HG02642 (cell line): ENCODE measurements around the gene SNX33.
"Not testable (repeated sequence)": the region's sequence is repeated elsewhere in the genome, so short reads cannot be mapped to it uniquely, and the experiment has no call there.

Experiments used
- ATAC-seq: cut with Tn5 transposase; IDR thresholded peaks from one replicate; pipeline ENCODE4 v1.9.1; 2021; ENCODE audit warnings: mild to moderate bottlenecking; ENCODE audit not compliant: unreplicated experiment, poor library complexity

The SNX33 gene

GRCh38 chr15:75661100-75661755 lies 13.5 kb downstream of the SNX33 start:
- no peak for ATAC-seq

DNA sequence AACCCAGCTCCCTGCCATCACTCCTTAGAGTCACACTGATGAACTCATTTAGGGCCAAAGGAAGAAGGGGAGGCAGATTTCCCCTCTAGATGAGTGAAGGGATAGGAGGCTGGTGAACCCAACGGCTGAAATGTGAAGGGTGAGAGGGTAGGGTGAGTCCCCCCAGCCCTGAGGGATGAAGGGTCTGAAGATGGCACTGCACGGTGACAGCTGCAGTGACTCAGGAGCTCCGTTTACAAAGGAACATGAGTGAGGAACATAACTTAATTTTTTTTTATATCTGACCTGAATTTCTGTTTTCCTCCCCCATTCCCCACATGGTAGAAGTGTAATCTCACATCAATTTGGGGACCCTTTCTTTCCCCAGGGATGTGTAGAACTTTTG lies 14.0 kb downstream of the SNX33 start:
- ATAC-seq, result no peak

DNA sequence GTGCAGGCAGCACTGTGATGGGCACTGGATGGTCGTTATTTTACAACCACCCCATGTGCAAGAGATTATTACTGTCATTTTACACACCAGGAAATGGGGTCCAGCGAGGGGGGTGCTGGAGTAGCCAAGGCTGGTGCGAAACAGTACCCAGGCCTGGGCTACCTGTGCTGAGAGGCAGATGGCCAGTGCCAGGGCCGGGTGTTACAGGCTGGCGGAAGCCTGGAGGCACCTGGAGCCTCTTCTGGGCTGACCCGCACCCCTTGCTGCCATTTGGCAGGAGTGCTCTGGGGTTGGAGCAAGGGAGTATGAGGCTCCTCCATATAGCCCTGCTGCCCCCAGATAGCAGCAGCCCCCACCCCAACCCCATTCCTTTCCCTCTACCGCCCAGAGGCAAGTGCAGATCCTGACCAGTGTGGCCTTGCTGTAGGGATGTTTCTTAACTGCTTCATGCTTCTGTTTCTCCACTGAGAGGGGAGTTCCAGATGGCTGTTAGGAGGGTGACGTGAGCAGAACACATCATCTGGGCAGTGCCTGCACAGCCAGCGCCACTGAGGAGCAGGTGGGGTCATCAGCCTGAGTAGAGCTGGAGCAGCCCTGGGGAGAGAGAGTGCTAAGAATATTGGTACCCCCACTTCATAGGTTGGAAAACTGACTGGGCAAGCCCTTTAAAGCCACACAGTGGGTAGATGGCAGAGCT lies 15.3 kb downstream of the SNX33 start:
- no peak for ATAC-seq

DNA sequence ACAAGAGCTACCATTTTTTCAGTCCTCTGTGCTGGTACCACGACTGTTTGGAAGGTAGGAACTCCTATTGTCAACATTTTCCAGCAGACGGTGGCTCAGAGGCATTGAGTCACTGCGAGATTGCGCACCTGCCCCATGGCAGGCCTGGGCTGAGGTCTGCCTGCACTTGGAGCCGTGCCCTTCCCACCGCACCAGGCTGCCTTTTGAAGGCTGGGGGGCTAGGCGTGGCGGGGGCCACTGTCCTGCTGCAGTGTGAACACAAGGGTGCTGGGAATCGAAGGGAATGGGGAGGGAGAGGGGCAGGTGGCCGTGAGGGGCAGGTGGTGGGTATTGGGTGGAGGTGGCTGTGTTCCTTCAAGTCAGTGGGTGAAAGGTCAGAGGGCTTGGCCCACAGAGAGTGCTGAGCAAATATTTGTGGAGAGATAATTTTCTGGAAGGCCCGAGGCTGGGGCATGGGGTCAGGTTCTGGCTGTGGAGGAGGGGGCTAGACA lies 16.3 kb downstream of the SNX33 start:
- no peak for ATAC-seq

- no peak for ATAC-seq
Measured at GRCh38 chr15:75666823-75667501, 19.2 kb downstream of the SNX33 start.

DNA sequence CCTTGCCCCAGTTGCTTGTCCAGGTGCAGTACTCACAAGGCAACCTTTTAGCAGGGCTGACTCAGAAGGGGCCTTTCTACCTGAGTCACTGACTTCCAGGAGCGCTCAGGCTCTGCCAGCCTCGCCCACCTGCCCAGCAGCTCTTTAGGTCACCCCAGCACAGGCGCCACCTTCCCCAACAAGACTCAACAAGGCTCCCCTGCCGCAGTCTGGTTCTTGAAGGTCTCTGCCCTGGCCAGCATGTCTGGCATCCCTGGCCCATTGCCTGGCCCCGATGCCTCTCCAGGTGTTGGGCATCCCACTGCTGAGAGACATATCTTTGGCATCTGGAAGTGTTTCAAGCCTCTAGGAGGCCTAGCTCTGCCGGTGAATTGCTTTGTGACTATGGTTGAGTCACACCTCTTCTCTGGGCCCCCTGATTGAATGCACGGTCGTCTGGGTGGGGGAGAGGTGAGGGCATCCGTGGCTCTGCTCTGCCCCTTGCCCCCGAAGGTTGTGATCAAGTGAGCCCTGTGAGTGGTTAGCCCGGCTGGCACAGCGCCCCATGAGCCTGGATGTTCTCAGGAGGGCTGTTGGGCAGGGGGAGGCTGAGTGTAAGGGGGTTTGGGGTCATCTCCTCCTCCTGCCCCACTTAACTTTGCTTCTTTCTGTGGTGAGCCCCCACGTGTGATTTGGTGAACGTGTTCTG lies 21.6 kb downstream of the SNX33 start:
- ATAC-seq, result no peak

DNA sequence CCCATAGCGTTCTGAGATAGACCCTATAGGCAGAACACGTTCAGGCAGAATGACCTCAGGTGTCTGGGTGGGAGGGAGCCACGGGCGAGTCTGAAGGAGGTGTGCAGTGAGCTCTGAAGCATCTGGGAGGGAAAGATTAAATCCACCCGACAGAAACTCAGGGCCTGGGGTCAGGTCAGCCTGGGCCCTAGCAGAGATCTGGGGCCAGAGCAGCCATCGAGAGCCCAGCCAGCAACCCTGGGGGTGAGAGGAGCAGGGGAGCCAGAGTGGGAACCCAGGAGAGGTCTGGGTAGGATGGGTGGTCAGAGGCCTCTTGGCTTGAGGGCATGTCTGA lies 22.1 kb downstream of the SNX33 start:
- ATAC-seq, result no peak

DNA sequence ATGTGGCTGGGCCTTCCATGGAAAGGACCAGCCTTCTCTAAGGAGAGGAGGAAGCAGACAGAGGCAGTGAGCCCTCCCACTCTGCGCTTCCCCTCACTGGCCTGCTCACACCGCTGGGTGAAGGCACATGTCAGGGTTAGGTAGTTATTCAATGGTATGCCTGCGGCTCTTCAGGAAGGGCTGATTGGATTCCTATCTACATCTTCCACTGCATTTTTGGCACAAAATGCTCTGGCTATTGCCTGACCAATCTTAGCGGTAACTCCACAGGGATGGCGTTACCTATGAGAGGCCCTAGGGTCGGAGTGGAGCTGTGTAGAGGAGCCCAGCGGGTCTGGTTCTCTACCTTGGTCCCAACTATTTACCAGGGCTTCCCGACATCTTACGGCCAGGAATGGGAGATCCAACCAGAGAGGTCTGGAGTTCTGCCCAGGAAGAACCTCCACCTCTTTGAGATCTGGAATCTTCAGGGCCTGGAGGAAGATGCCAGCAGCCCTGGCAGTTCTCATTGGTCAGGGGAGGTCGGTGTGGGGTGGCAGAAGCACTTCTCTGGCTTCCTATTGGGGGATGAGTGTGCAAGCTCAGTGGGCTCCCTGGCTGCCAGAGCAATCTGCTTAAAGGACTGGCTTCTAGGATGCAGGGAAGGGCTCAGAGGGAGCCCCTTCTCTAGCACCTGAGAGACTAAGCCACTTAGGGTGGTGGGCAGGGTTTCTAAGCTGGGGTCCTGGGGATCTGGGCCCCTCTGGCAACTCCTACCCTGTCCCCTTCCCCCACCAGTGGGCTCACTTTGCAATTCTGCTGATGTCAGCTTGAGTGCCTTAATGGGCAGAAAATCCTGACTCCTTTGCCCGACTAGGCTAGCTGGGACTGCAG lies 24.3 kb downstream of the SNX33 start:
- ATAC-seq, result no peak

GRCh38 chr15:75672646-75673425 lies 25.1 kb downstream of the SNX33 start:
- no peak for ATAC-seq

GRCh38 chr15:75673426-75674235 lies 25.9 kb downstream of the SNX33 start:
- ATAC-seq, result no peak

DNA sequence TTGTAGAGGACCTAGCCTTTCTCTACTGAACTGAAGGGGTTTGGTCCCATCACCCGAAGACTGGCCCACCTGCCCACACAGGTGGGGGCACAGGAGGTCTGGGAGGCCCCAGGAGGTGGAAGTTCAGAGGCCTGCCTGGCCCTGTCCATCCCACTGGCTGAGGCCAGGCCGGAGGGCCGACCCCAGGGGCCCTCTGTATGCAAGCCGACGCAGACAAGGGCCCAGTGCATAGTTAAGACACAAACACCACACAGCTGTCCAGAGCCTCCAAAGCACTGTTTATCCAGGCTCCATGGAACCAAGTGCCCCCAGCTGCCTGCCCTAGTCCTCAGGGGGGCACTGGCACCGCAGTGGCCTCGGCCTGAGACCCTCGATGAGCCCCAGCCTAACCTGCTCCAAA lies 26.7 kb downstream of the SNX33 start:
- ATAC-seq, result no peak

DNA sequence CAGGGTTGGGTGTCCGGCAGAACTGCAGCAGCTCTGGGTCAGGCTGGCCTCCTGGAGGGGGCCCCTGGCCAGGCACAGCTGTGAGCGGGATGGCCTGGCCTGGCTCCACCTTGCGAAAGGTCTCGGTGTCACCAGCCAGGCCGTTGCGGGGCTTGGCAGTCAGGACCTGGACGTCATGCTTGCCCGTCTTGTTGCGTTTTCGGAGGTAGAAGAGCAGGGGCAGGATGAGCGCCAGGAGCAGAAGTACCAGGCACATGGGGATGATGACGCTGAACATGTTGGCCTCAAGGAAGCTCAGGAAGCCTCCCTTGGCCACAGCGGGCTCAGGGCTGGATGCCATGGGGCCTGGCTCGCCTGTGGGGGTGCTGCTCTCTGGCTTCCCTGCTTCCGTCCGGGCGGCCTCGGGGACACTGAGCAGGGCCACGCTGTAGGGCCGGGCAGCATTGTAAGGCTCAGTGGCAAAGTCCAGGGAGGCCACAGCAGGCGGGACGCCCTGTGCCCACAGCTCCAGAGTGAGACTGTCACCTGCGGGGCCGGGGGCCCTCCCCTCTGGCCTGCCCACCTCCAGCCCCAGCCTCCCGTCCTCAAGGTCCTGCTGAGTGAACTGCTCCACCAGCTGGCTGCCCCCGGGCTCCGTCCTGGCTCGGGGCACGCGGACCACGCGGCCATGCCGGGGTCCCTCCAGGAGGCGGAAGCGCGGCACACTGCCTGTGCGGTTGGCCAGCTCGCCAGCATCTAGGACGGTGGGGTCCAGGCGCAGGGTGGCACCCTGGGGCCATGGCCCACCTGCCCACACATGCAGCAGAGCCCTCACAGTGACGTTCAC lies 28.1 kb downstream of the SNX33 start:
- ATAC-seq, result no peak

GRCh38 chr15:75676688-75677464 lies 29.2 kb downstream of the SNX33 start:
- no peak for ATAC-seq

DNA sequence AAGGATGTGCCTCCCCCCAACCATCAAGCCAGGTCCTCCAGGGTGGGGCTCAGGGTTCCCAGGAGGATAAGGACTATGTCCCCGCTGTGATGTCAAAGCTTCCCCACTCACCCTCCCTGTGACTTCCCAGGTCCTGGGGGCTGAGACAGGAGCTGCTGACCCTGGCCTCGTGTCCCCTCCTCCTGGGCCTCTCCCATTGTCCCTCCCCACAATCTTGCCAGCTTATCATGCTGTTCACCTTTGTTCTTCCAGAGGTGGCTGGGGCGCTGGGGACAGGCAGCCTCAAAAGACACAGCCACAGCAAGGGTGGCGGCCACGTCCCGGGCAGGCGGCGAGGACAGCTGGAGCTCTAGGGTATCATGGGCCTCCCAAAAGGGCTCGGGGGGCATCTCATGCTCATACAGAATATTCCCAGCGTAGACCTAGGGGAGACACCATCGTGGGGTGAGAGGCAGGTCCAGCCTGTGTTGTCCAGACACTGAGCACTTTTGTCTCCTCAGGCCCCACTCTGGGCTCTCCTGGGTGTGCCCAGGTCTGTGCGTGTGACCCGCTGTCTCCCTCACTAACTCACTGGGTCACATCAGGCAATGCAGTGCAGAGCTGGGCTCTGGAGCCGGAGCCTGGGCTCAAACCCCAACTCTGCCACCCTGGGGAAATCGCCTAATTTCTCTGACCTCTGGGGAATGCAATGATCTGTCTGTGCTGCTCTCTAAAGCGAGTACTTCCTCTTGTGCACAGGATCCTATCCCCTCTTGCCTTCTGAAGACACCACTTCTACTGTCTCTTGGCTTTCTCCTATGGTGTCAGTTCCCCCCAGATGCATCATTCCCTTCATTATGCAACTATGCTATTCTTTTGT lies 30.0 kb downstream of the SNX33 start:
- no peak for ATAC-seq

DNA sequence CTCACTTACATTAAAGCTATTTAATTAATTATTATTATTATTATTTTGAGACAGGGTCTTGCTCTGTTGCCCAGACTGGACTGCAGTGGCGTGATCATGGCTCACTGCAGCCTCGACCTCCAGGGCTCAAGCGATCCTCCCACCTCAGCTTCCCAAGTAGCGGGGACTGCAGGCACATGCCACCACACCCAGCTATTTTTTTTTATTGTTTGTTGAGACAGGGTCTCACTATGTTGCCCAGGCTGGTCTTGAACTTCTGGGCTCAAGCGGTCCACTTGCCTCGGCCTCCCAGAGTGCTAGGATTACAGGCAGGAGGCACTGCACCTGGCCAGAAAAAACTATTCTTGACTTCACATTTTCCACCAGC lies 30.6 kb downstream of the SNX33 start:
- ATAC-seq, result not testable (repeated sequence)
